IMR-90 (cell line): ENCODE results near the gene IMPDH1. TPM values are rescaled to one million over a fixed set of nuclear protein-coding genes. Genes with fewer than 3 reads are reported as not detected.

Source experiments
- ATAC-seq: fragments of 200-7000 bp; cut with Tn5 transposase; 2 replicates; pipeline ENCODE4 v1.9.1; 2020; ENCODE audit warnings: low read depth, mild to moderate bottlenecking, moderate library complexity
- BruUV-seq: library from RNA; stranded (reverse); fragments of 400-500 nt; replicated peaks from 2 replicates; lab custom pipeline; 2021; lab: Mats Ljungman, UMichigan
- CTCF ChIA-PET: fragments of 300-600 bp; formaldehyde crosslinking; extraction: SDS; loops from one replicate; lab custom pipeline; 2021; ENCODE audit warnings: antibody characterized with exemption; lab: Yijun Ruan, JAX
- POLR2A ChIA-PET: fragments of 300-600 bp; sonication (Branson Sonifier 250); formaldehyde crosslinking; loops from one replicate; lab custom pipeline; 2022; ENCODE audit warnings: antibody characterized with exemption; ENCODE audit not compliant: unreplicated experiment; lab: Charles Lee
- DNase-seq: peaks from one replicate; pipeline ENCODE4 v3.0.0; 2013
- H2AFZ ChIP-seq: replicated peaks from 2 replicates; pipeline ENCODE3; 2013; ENCODE audit warnings: low read length, mild to moderate bottlenecking; ENCODE audit not compliant: poor library complexity
- H2AK5ac ChIP-seq: 2 replicates; pipeline ENCODE4 v1.6.1; 2013; ENCODE audit warnings: low read depth, low read length, inconsistent platforms
- H2AK9ac ChIP-seq: replicated peaks from 2 replicates; pipeline ENCODE3; 2013; ENCODE audit warnings: mild to moderate bottlenecking, low read depth, low read length, moderate library complexity; ENCODE audit not compliant: poor library complexity
- H2BK120ac ChIP-seq: 2 replicates; pipeline ENCODE4 v1.6.1; 2013; ENCODE audit warnings: low read depth, low read length, inconsistent platforms
- H2BK15ac ChIP-seq: 3 replicates; pipeline ENCODE4 v1.6.1; 2013; ENCODE audit warnings: low read depth, low read length, inconsistent platforms
- H2BK20ac ChIP-seq: 2 replicates; pipeline ENCODE4 v1.6.1; 2013; ENCODE audit warnings: low read depth, mild to moderate bottlenecking, inconsistent platforms, low read length, moderate library complexity
- H2BK5ac ChIP-seq: 2 replicates; pipeline ENCODE4 v1.6.1; 2013; ENCODE audit warnings: mild to moderate bottlenecking, low read depth, low read length, inconsistent platforms; ENCODE audit not compliant: poor library complexity, severe bottlenecking
- H3K14ac ChIP-seq: replicated peaks from 2 replicates; pipeline ENCODE4 v1.6.1; 2013; ENCODE audit warnings: low read depth, low read length, inconsistent platforms
- H3K18ac ChIP-seq: 2 replicates; pipeline ENCODE4 v1.6.1; 2013; ENCODE audit warnings: low read depth, low read length, control low read depth
- H3K23ac ChIP-seq: 2 replicates; pipeline ENCODE4 v1.6.1; 2013; ENCODE audit warnings: low read depth, low read length, inconsistent platforms
- H3K27ac ChIP-seq: 2 replicates; pipeline ENCODE4 v1.5.1; 2013; ENCODE audit warnings: mild to moderate bottlenecking, control low read depth, low read length; ENCODE audit not compliant: insufficient read depth
- H3K27me3 ChIP-seq: 2 replicates; pipeline ENCODE4 v1.6.1; 2013; ENCODE audit warnings: low read length; ENCODE audit not compliant: control insufficient read depth, insufficient read depth
- H3K36me3 ChIP-seq: 2 replicates; pipeline ENCODE4 v1.6.1; 2013; ENCODE audit warnings: low read length, mixed read lengths; ENCODE audit not compliant: control insufficient read depth, insufficient read depth
- H3K4ac ChIP-seq: 2 replicates; pipeline ENCODE4 v1.6.1; 2013; ENCODE audit warnings: low read depth, low read length, inconsistent platforms
- H3K4me1 ChIP-seq: 2 replicates; pipeline ENCODE4 v1.6.1; 2013; ENCODE audit warnings: low read length, mixed read lengths; ENCODE audit not compliant: control insufficient read depth, insufficient read depth
- H3K4me2 ChIP-seq: 2 replicates; pipeline ENCODE4 v1.6.1; 2013; ENCODE audit warnings: low read depth, mild to moderate bottlenecking, control low read depth, low read length, moderate library complexity
- H3K4me3 ChIP-seq: 2 replicates; pipeline ENCODE4 v1.5.1; 2013; ENCODE audit warnings: low read depth, mild to moderate bottlenecking, control low read depth, low read length, moderate library complexity; ENCODE audit not compliant: insufficient read depth
- H3K56ac ChIP-seq: 2 replicates; pipeline ENCODE4 v1.6.1; 2013; ENCODE audit warnings: low read length, inconsistent platforms; ENCODE audit not compliant: insufficient read depth; ENCODE audit errors: extremely low read depth
- H3K79me1 ChIP-seq, 2 experiments: 2 replicates each; pipeline ENCODE4 v1.6.1; 2013; ENCODE audit warnings: low read length in 2 of 2, inconsistent platforms in 1 of 2, low read depth in 1 of 2
- H3K9ac ChIP-seq: 2 replicates; pipeline ENCODE4 v1.6.1; 2013; ENCODE audit warnings: low read depth, low read length, control low read depth
- H3K9me1 ChIP-seq: 2 replicates; pipeline ENCODE4 v1.6.1; 2013; ENCODE audit warnings: low read length, inconsistent platforms; ENCODE audit not compliant: insufficient read depth
- H3K9me3 ChIP-seq: 2 replicates; pipeline ENCODE4 v1.6.1; 2013; ENCODE audit warnings: low read length; ENCODE audit not compliant: control insufficient read depth, insufficient read depth
- H4K20me1 ChIP-seq: 2 replicates; pipeline ENCODE4 v1.6.1; 2013; ENCODE audit warnings: low read length, inconsistent platforms; ENCODE audit not compliant: insufficient read depth
- H4K5ac ChIP-seq: 2 replicates; pipeline ENCODE4 v1.6.1; 2013; ENCODE audit warnings: mild to moderate bottlenecking, low read depth, low read length, control low read depth
- H4K8ac ChIP-seq, 2 experiments: 2 replicates each; pipeline ENCODE4 v1.6.1; 2013; ENCODE audit warnings: low read depth in 2 of 2, low read length in 2 of 2, control low read depth in 1 of 2, inconsistent platforms in 1 of 2
- H4K91ac ChIP-seq: 2 replicates; pipeline ENCODE4 v1.6.1; 2013; ENCODE audit warnings: low read depth, low read length, inconsistent platforms; ENCODE audit not compliant: insufficient read depth
- BHLHE40 ChIP-seq: fragments of 150-350 bp; IDR thresholded peaks from 2 replicates; pipeline ENCODE4 v1.6.1; 2016; ENCODE audit warnings: mild to moderate bottlenecking, low read depth, low read length
- CEBPB ChIP-seq: IDR thresholded peaks from 2 replicates; pipeline ENCODE4 v1.6.1; 2012; ENCODE audit warnings: low read depth, low read length, improper control_type of control experiment
- CHD1 ChIP-seq: IDR thresholded peaks from 2 replicates; pipeline ENCODE4 v1.6.1; 2012; ENCODE audit warnings: low read depth, low read length, improper control_type of control experiment
- CTCF ChIP-seq: conservative IDR thresholded peaks from 2 replicates; pipeline ENCODE4 v1.5.1; 2012; ENCODE audit warnings: mild to moderate bottlenecking, low read depth, low read length, improper control_type of control experiment
- FOS ChIP-seq: fragments of 150-350 bp; IDR thresholded peaks from 2 replicates; pipeline ENCODE4 v1.6.1; 2016; ENCODE audit warnings: low read depth, low read length
- MAFK ChIP-seq: IDR thresholded peaks from 2 replicates; pipeline ENCODE4 v1.6.1; 2012; ENCODE audit warnings: low read depth, low read length, improper control_type of control experiment
- MAZ ChIP-seq: IDR thresholded peaks from 2 replicates; pipeline ENCODE4 v1.6.1; 2012; ENCODE audit warnings: low read depth, mild to moderate bottlenecking, low read length, improper control_type of control experiment, moderate library complexity, borderline replicate concordance
- MXI1 ChIP-seq: IDR thresholded peaks from 2 replicates; pipeline ENCODE4 v1.6.1; 2012; ENCODE audit warnings: low read depth, mild to moderate bottlenecking, low read length, moderate library complexity, borderline replicate concordance
- NFE2L2 ChIP-seq: fragments of 150-350 bp; IDR thresholded peaks from 2 replicates; pipeline ENCODE4 v1.6.1; 2016; ENCODE audit warnings: low read depth, mild to moderate bottlenecking, low read length
- POLR2A ChIP-seq: IDR thresholded peaks from 2 replicates; pipeline ENCODE4 v1.6.1; 2012; ENCODE audit warnings: mild to moderate bottlenecking, low read depth, low read length
- RAD21 ChIP-seq: IDR thresholded peaks from 2 replicates; pipeline ENCODE4 v1.6.1; 2012; ENCODE audit warnings: low read length, improper control_type of control experiment
- RCOR1 ChIP-seq: IDR thresholded peaks from 2 replicates; pipeline ENCODE4 v1.6.1; 2012; ENCODE audit warnings: mild to moderate bottlenecking, low read length, improper control_type of control experiment; ENCODE audit not compliant: insufficient replicate concordance
- RFX5 ChIP-seq: IDR thresholded peaks from 2 replicates; pipeline ENCODE4 v1.8.0; 2012; ENCODE audit warnings: low read depth, mild to moderate bottlenecking, low read length, moderate library complexity
- SMC3 ChIP-seq: fragments of 150-350 bp; IDR thresholded peaks from 2 replicates; pipeline ENCODE4 v1.6.1; 2016; ENCODE audit warnings: low read depth, mild to moderate bottlenecking, antibody characterized with exemption, low read length, moderate library complexity
- USF2 ChIP-seq: fragments of 150-350 bp; IDR thresholded peaks from 2 replicates; pipeline ENCODE4 v1.6.1; 2017; ENCODE audit warnings: mild to moderate bottlenecking, antibody characterized with exemption, low read length, low read depth
- WGBS, 2 experiments: methylation state at CpG; one replicate each; pipeline versions ENCODE4 v1.1.5 to v1.1.7; 2013; ENCODE audit warnings: missing lambda C conversion rate in 2 of 2; ENCODE audit not compliant: insufficient read length in 1 of 2; ENCODE audit errors: extremely low coverage in 2 of 2; 5-methylcytosine and 5-hydroxymethylcytosine counted together
- dilution Hi-C: fragments of 300-500 bp; cut with HindIII; formaldehyde crosslinking; loops from one replicate; pipeline ENCODE4 v1.14.3; 2018; ENCODE audit warnings: low sequenced_read_pairs; ENCODE audit not compliant: unreplicated experiment
- in situ Hi-C: fragments of 300-500 bp; cut with MboI; formaldehyde crosslinking; loops from 3 replicates; pipeline ENCODE4 v1.14.3; 2019; ENCODE audit warnings: low sequenced_read_pairs, inconsistent platforms, mixed read lengths
- intact Hi-C: fragments of 100-400 bp; cut with micrococcal nuclease; formaldehyde crosslinking; loops from 2 replicates; pipeline ENCODE4 v1.10.0; 2022
- polyA plus RNA-seq, 3 experiments: library from polyadenylated mRNA; depleted of rRNA; stranded (reverse); fragments of >200 nt; gene quantifications; 2 replicates each; pipeline ENCODE4 v1.2.3, GENCODE V29; 2012; ENCODE audit warnings: low replicate concordance in 1 of 3
- total RNA-seq: library from RNA; depleted of rRNA; stranded (reverse); fragments of >200 nt; gene quantifications from 2 replicates; pipeline ENCODE4 v1.2.3, GENCODE V29; 2012
- TF ChIP-seq, protein P1 (sequence below): fragments of 150-350 bp; IDR thresholded peaks from 2 replicates; pipeline ENCODE4 v1.6.1; 2016; ENCODE audit warnings: low read depth, mild to moderate bottlenecking, low read length, moderate library complexity, borderline replicate concordance

IMPDH1 gene
- total and polyA plus RNA-seq, 2 of the 4 experiments (the other 2 are of a cell fraction) = 49.5 to 69.3 TPM

DNA sequence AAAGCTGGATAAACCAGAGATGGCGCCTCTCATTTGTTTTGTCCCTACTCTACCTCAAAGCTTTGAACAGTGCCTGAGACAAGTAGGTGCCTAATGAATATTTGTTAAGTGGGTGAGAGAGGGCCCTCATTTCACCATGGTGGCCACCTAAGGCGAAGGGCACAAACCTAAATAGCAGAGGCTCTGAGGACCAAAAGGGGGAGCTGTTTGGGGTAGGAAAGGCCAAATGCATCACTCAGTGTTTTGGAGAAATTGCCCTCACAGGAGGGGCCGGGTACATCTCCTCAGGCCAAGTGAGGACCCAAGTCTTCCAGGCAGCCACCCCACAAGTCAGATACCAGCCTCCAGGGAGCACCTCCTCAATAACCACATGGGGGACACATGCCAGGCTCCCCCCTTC, 14.0 kb downstream of the IMPDH1 start:
- no peak overlapping the region for H2BK15ac ChIP-seq
- BruUV-seq = no TSS peak

More for the DNA sequence above, 14.0 kb downstream of the IMPDH1 start:
- peaks cover 62% of the 10 kb centered on the region for H3K36me3 ChIP-seq
- WGBS, 2 experiments = no CpG with 5 or more reads among the region's 3 CpGs
- no peak overlapping the region for H3K9ac ChIP-seq
- H3K27me3 ChIP-seq = no peaks in the 10 kb centered on the region
- no peak overlapping the region for H4K91ac ChIP-seq
- no peak overlapping the region for H3K14ac ChIP-seq
- H3K9me3 ChIP-seq = no peaks in the 10 kb centered on the region
- peaks cover 15% of the 10 kb centered on the region; the same call in 1 of the 2 replicates for H4K20me1 ChIP-seq
- dilution Hi-C loops (no loop called here), in situ Hi-C loops (no loop called here), intact Hi-C loops (no loop called here)
- H3K4me2 ChIP-seq = no peak overlapping the region
- no peak overlapping the region for H3K4me3 ChIP-seq
- no peak overlapping the region for H2AK9ac ChIP-seq
- no peaks in the 10 kb centered on the region for H3K9me1 ChIP-seq
- H2BK120ac ChIP-seq = no peak overlapping the region
- H3K56ac ChIP-seq = no peak overlapping the region
- H3K23ac ChIP-seq = no peak overlapping the region
- POLR2A ChIA-PET = no interaction called here
- ATAC-seq (no peak), DNase-seq (no peak)
- H3K4ac ChIP-seq = no peak overlapping the region
- no peak overlapping the region for H2AFZ ChIP-seq
- H2AK5ac ChIP-seq = no peak overlapping the region
- no peak overlapping the region for H3K18ac ChIP-seq
- CTCF ChIA-PET = interaction anchor here (0.6 kb wide), 1 partner anchor 27 kb away, joined by 3 read pairs; no protein-coding TSS in a partner anchor
- no peak overlapping the region for H2BK5ac ChIP-seq
- 0 out of 4 replicates have a peak, but pooled peaks cover 0 to 2% of the 10 kb centered on the region in 2 experiments for H3K79me1 ChIP-seq
- no peak overlapping the region for H4K5ac ChIP-seq
- TF ChIP-seq RFX5 (no peak), NFE2L2 (no peak), USF2 (no peak), RAD21 (no peak), RCOR1 (no peak), CEBPB (no peak), CHD1 (no peak), MXI1 (no peak), POLR2A (no peak), BHLHE40 (no peak), CTCF (no peak), MAZ (no peak), FOS (no peak), MAFK (no peak), SMC3 (no peak)
- TF ChIP-seq, protein P1, sequence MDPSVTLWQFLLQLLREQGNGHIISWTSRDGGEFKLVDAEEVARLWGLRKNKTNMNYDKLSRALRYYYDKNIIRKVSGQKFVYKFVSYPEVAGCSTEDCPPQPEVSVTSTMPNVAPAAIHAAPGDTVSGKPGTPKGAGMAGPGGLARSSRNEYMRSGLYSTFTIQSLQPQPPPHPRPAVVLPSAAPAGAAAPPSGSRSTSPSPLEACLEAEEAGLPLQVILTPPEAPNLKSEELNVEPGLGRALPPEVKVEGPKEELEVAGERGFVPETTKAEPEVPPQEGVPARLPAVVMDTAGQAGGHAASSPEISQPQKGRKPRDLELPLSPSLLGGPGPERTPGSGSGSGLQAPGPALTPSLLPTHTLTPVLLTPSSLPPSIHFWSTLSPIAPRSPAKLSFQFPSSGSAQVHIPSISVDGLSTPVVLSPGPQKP = no peak
- no peak overlapping the region for H4K8ac ChIP-seq
- no peaks in the 10 kb centered on the region for H3K4me1 ChIP-seq
- no peak overlapping the region for H3K27ac ChIP-seq
- H2BK20ac ChIP-seq = no peak overlapping the region
